Stimulated activated effector memory CD8-positive, alpha-beta T cell treated with anti-CD3 and anti-CD28 coated beads, Interleukin-12 subunit alpha, Interleukin-12 subunit beta, amount 100 ng/mL, for 72 hours (primary cell): ENCODE results near the gene MVP.

ENCODE experiments used
- ATAC-seq: fragments of 150-1000 bp; cut with Tn5 transposase; 2 replicates; pipeline ENCODE4 v1.10.0; 2021
- DNase-seq, 2 donors: peaks; one replicate each; pipeline ENCODE4 v3.0.0; 2021 to 2022; ENCODE audit warnings: low spot score in 2 of 2
- H3K27ac Mint-ChIP-seq: one replicate; pipeline ENCODE4 v1.8.0; 2022; ENCODE audit warnings: mild to moderate bottlenecking, mixed read lengths
- H3K36me3 Mint-ChIP-seq: one replicate; pipeline ENCODE4 v1.8.0; 2022; ENCODE audit warnings: mild to moderate bottlenecking, mixed read lengths
- H3K4me1 Mint-ChIP-seq: one replicate; pipeline ENCODE4 v1.8.0; 2022; ENCODE audit warnings: mixed read lengths
- H3K4me3 Mint-ChIP-seq: one replicate; pipeline ENCODE4 v1.8.0; 2022; ENCODE audit warnings: mild to moderate bottlenecking, mixed read lengths
- H3K9me3 Mint-ChIP-seq: one replicate; pipeline ENCODE4 v1.8.0; 2022; ENCODE audit warnings: mixed read lengths

The MVP gene

GRCh38 chr16:29809850-29810698, 10.2 kb upstream of the MVP start:
- Mint-ChIP-seq H3K9me3 (no peaks in the 10 kb centered on the region), H3K36me3 (peaks cover 67% of the 10 kb centered on the region), H3K27ac (peak overlapping the region; percentile 91), H3K4me1 (peaks cover 72% of the 10 kb centered on the region), H3K4me3 (peak overlapping the region; percentile 81)
- ATAC-seq (no peak), DNase-seq (peak; percentile 43 to 77)

GRCh38 chr16:29810699-29811169, 9.5 kb upstream of the MVP start:
- DNase-seq (no peak), ATAC-seq (no peak)
- Mint-ChIP-seq H3K27ac (peak overlapping the region; percentile 91), H3K4me1 (peaks cover 75% of the 10 kb centered on the region), H3K36me3 (peaks cover 66% of the 10 kb centered on the region), H3K4me3 (peak overlapping the region; percentile 81), H3K9me3 (no peaks in the 10 kb centered on the region)

GRCh38 chr16:29811170-29811895, 8.9 kb upstream of the MVP start:
- peaks cover 80% of the 10 kb centered on the region for H3K4me1 Mint-ChIP-seq
- H3K36me3 Mint-ChIP-seq: peaks cover 70% of the 10 kb centered on the region
- ATAC-seq: peak; percentile 61
- peak overlapping the region; percentile 81 for H3K4me3 Mint-ChIP-seq
- H3K27ac Mint-ChIP-seq: peak overlapping the region; percentile 91
- peak; percentile 67 to 89 for DNase-seq
- H3K9me3 Mint-ChIP-seq: no peaks in the 10 kb centered on the region

- DNase-seq (peak; percentile 31 to 79), ATAC-seq (no peak)
- Mint-ChIP-seq H3K36me3 (peaks cover 68% of the 10 kb centered on the region), H3K9me3 (no peaks in the 10 kb centered on the region), H3K4me1 (peaks cover 86% of the 10 kb centered on the region), H3K4me3 (peak within 1 kb of the TSS; percentile 81), H3K27ac (peak within 1 kb of the TSS; percentile 91)
These were observed 8.2 kb upstream of the MVP start, which contains the start of gene PRRT2 for GRCh38 chr16:29811896-29812665. Gene PRRT2, plus strand, starts transcription at chr16:29812193. Its CDS starts 862 bp downstream, at chr16:29813055.

GRCh38 chr16:29812754-29813643, 7.3 kb upstream of the MVP start:
- H3K4me3 Mint-ChIP-seq: peak overlapping the region; percentile 81
- H3K4me1 Mint-ChIP-seq: peaks cover 87% of the 10 kb centered on the region
- H3K36me3 Mint-ChIP-seq: peaks cover 68% of the 10 kb centered on the region
- peak overlapping the region; percentile 91 for H3K27ac Mint-ChIP-seq
- ATAC-seq: no peak
- no peaks in the 10 kb centered on the region for H3K9me3 Mint-ChIP-seq
- no peak for DNase-seq

GRCh38 chr16:29813644-29814562, 6.4 kb upstream of the MVP start:
- no peak for DNase-seq
- H3K36me3 Mint-ChIP-seq: peaks cover 68% of the 10 kb centered on the region
- H3K9me3 Mint-ChIP-seq: no peaks in the 10 kb centered on the region
- ATAC-seq: no peak
- no peak overlapping the region for H3K27ac Mint-ChIP-seq
- peaks cover 87% of the 10 kb centered on the region for H3K4me1 Mint-ChIP-seq
- H3K4me3 Mint-ChIP-seq: peak overlapping the region; percentile 97

- Mint-ChIP-seq H3K4me1 (peaks cover 91% of the 10 kb centered on the region), H3K4me3 (peak overlapping the region; percentile 97), H3K9me3 (no peaks in the 10 kb centered on the region), H3K27ac (peak overlapping the region; percentile 93), H3K36me3 (peaks cover 68% of the 10 kb centered on the region)
- DNase-seq: no peak
- ATAC-seq: no peak
These were observed 5.7 kb upstream of the MVP start for GRCh38 chr16:29814592-29814991.

GRCh38 chr16:29815032-29815721, 5.1 kb upstream of the MVP start:
- DNase-seq (peak in 1 of 2 donors; percentile 71), ATAC-seq (no peak)
- Mint-ChIP-seq H3K9me3 (no peaks in the 10 kb centered on the region), H3K36me3 (peaks cover 68% of the 10 kb centered on the region), H3K4me3 (peak overlapping the region; percentile 97), H3K4me1 (peaks cover 91% of the 10 kb centered on the region), H3K27ac (peak overlapping the region; percentile 93)

- H3K36me3 Mint-ChIP-seq: peaks cover 68% of the 10 kb centered on the region
- DNase-seq (peak; percentile 91 to 99), ATAC-seq (peak; percentile 82)
- H3K4me3 Mint-ChIP-seq: peak within 1 kb of the TSS; percentile 97
- H3K27ac Mint-ChIP-seq: peak within 1 kb of the TSS; percentile 93
- H3K9me3 Mint-ChIP-seq: no peaks in the 10 kb centered on the region
- peaks cover 87% of the 10 kb centered on the region for H3K4me1 Mint-ChIP-seq
These were observed 4.2 kb upstream of the MVP start, which contains the start of gene PAGR1 for GRCh38 chr16:29815793-29816693. Gene PAGR1, plus strand, starts transcription at chr16:29816152. Its CDS starts 374 bp downstream, at chr16:29816526.

- Mint-ChIP-seq H3K9me3 (no peaks in the 10 kb centered on the region), H3K27ac (peak overlapping the region; percentile 93), H3K4me3 (peak overlapping the region; percentile 97), H3K4me1 (peaks cover 84% of the 10 kb centered on the region), H3K36me3 (peaks cover 59% of the 10 kb centered on the region)
- DNase-seq: peak; percentile 44 to 83
- peak; percentile 59 for ATAC-seq
These were observed 3.4 kb upstream of the MVP start for GRCh38 chr16:29816694-29817441.

- Mint-ChIP-seq H3K36me3 (peaks cover 64% of the 10 kb centered on the region), H3K4me1 (peaks cover 83% of the 10 kb centered on the region), H3K4me3 (peak overlapping the region; percentile 97), H3K9me3 (no peaks in the 10 kb centered on the region), H3K27ac (peak overlapping the region; percentile 93)
- ATAC-seq (no peak), DNase-seq (no peak)
These were observed 2.2 kb upstream of the MVP start for GRCh38 chr16:29818082-29818481.
